Measurements from ENCODE around the gene LMCD1.

LMCD1 gene

GRCh38 chr3:8560366-8561007, 58.9 kb downstream of the LMCD1 start:
- no peaks in the 10 kb centered on the region for H3K27me3 ChIP-seq (ENCODE audit: control insufficient read depth, insufficient read depth, low read length)
- TF ChIP-seq CTCF (IDR thresholded peaks at IDR 0.05) = no peak
- H3K4me3 ChIP-seq (ENCODE audit: low read depth, low read length) = no peak overlapping the region
- H2AFZ ChIP-seq = no peak overlapping the region
- no peak overlapping the region for H3K4me2 ChIP-seq (ENCODE audit: low read length)
- no peaks in the 10 kb centered on the region for H3K79me2 ChIP-seq
- H3K36me3 ChIP-seq (ENCODE audit: control insufficient read depth, insufficient read depth, low read length) = no peaks in the 10 kb centered on the region
- no peaks in the 10 kb centered on the region for H3K9me3 ChIP-seq (ENCODE audit: control insufficient read depth, low read length)
- H3K4me1 ChIP-seq = no peaks in the 10 kb centered on the region
- no peak overlapping the region for H3K27ac ChIP-seq
- H3K9ac ChIP-seq = no peak overlapping the region

- no peaks in the 10 kb centered on the region for H3K9me3 ChIP-seq (ENCODE audit: control insufficient read depth, low read length)
- no peaks in the 10 kb centered on the region for H3K4me1 ChIP-seq
- no peaks in the 10 kb centered on the region for H3K36me3 ChIP-seq (ENCODE audit: control insufficient read depth, insufficient read depth, low read length)
- H3K9ac ChIP-seq = no peak overlapping the region
- H3K79me2 ChIP-seq = no peaks in the 10 kb centered on the region
- H3K27ac ChIP-seq = no peak overlapping the region
- no peak overlapping the region for H2AFZ ChIP-seq
- H3K4me2 ChIP-seq (ENCODE audit: low read length) = no peak overlapping the region
- H3K4me3 ChIP-seq (ENCODE audit: low read depth, low read length) = no peak overlapping the region
- no peaks in the 10 kb centered on the region for H3K27me3 ChIP-seq (ENCODE audit: control insufficient read depth, insufficient read depth, low read length)
- no peak for TF ChIP-seq CTCF (IDR thresholded peaks at IDR 0.05)
These were observed 59.7 kb downstream of the LMCD1 start for GRCh38 chr3:8561370-8561769.

DNA sequence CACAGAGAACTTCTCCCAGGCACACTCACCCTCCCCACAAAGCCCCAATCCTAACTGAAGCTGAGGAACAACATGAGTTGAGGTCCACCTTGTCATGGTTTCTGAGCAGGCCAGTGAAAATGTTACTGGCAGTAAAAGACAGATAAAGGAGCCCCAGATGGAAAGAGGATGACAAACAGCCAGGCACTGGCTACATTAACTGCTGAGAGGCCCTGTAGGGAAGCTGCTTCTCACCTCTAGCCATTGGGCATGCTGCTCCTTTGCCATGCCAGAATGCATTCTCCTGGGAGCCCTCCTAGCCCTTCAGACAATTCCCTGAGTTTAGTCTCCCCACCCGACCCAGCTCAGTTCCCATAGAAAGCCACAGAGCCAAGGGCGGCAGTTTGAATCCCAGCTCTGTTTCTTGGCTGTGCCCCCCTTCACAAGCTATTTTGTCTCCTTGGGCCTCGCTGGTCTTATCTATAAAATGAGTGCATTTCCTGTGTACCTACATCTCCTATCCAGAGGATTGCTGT, 60.5 kb downstream of the LMCD1 start:
- H3K9ac ChIP-seq = no peak overlapping the region
- H2AFZ ChIP-seq = no peak overlapping the region
- no peak for TF ChIP-seq CTCF (IDR thresholded peaks at IDR 0.05)
- no peaks in the 10 kb centered on the region for H3K79me2 ChIP-seq
- H3K9me3 ChIP-seq (ENCODE audit: control insufficient read depth, low read length) = no peaks in the 10 kb centered on the region
- no peaks in the 10 kb centered on the region for H3K36me3 ChIP-seq (ENCODE audit: control insufficient read depth, insufficient read depth, low read length)
- H3K4me1 ChIP-seq = no peaks in the 10 kb centered on the region
- no peak overlapping the region for H3K27ac ChIP-seq
- no peak overlapping the region for H3K4me2 ChIP-seq (ENCODE audit: low read length)
- no peak overlapping the region for H3K4me3 ChIP-seq (ENCODE audit: low read depth, low read length)
- H3K27me3 ChIP-seq (ENCODE audit: control insufficient read depth, insufficient read depth, low read length) = no peaks in the 10 kb centered on the region

GRCh38 chr3:8563146-8563545, 61.5 kb downstream of the LMCD1 start:
- no peaks in the 10 kb centered on the region for H3K4me1 ChIP-seq
- H3K4me2 ChIP-seq (ENCODE audit: low read length) = no peak overlapping the region
- H3K79me2 ChIP-seq = no peaks in the 10 kb centered on the region
- no peaks in the 10 kb centered on the region for H3K27me3 ChIP-seq (ENCODE audit: control insufficient read depth, insufficient read depth, low read length)
- H3K9ac ChIP-seq = no peak overlapping the region
- no peak overlapping the region for H3K27ac ChIP-seq
- no peaks in the 10 kb centered on the region for H3K9me3 ChIP-seq (ENCODE audit: control insufficient read depth, low read length)
- TF ChIP-seq CTCF (IDR thresholded peaks at IDR 0.05) = no peak
- no peak overlapping the region for H2AFZ ChIP-seq
- H3K4me3 ChIP-seq (ENCODE audit: low read depth, low read length) = no peak overlapping the region
- H3K36me3 ChIP-seq (ENCODE audit: control insufficient read depth, insufficient read depth, low read length) = no peaks in the 10 kb centered on the region

DNA sequence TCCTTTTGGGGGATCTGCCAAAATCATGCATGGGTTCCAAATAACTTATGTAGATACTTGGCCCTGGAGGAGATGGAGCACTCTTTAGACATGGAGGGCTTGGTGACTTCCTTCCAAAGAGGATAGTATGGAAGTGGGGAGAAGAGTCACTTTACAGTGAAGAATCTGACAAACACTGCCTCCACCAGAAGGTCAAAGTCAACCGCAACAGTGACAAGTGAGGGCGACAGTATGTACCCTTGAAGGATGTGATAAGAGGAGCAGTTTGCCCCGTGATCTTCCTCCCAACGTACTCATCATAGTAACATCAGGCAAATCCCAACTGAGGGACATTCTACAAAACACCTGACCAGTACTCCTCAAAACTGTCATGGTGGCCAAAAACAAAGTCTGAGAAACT, 62.0 kb downstream of the LMCD1 start:
- H3K27me3 ChIP-seq (ENCODE audit: control insufficient read depth, insufficient read depth, low read length) = no peaks in the 10 kb centered on the region
- H3K79me2 ChIP-seq = no peaks in the 10 kb centered on the region
- no peak overlapping the region for H3K4me3 ChIP-seq (ENCODE audit: low read depth, low read length)
- H3K9ac ChIP-seq = no peak overlapping the region
- H3K4me1 ChIP-seq = no peaks in the 10 kb centered on the region
- H3K27ac ChIP-seq = no peak overlapping the region
- no peaks in the 10 kb centered on the region for H3K9me3 ChIP-seq (ENCODE audit: control insufficient read depth, low read length)
- no peak overlapping the region for H3K4me2 ChIP-seq (ENCODE audit: low read length)
- TF ChIP-seq CTCF (IDR thresholded peaks at IDR 0.05) = no peak
- H3K36me3 ChIP-seq (ENCODE audit: control insufficient read depth, insufficient read depth, low read length) = no peaks in the 10 kb centered on the region
- no peak overlapping the region for H2AFZ ChIP-seq
